ENCODE data around the gene ATM. TPM values are rescaled to one million over a fixed set of nuclear protein-coding genes. Genes with fewer than 3 reads are reported as not detected.

Gene ATM
- total and polyA plus RNA-seq, 2 donors (not counting 1 experiment from before 2014, with no cell fraction given) = 111 to 446 TPM

- ChIA-PET POLR2A (no interaction called here), CTCF (no interaction called here)
- no peak overlapping the region for H3K4me3 ChIP-seq (ENCODE audit: control extremely low read depth in 1 of 5, extremely low read depth in 1 of 5, insufficient read depth in 1 of 5, low read depth in 2 of 5, low read length in 4 of 5)
- no peak overlapping the region for H3K27ac ChIP-seq (ENCODE audit: low read length in 2 of 2)
- Mint-ChIP-seq H3K4me3 (no peak overlapping the region), H3K4me1 (no peaks in the 10 kb centered on the region), H3K27me3 (no peaks in the 10 kb centered on the region), H3K9me3 (ENCODE audit: insufficient read depth) (peaks cover 1% of the 10 kb centered on the region), H3K27ac (no peak overlapping the region)
- H3K27me3 ChIP-seq (replicated peaks in 1 of 4; ENCODE audit: control extremely low read depth in 1 of 4, control insufficient read depth in 3 of 4, insufficient read depth in 4 of 4, low read length in 3 of 4) = no peaks in the 10 kb centered on the region
- H3K4me2 ChIP-seq (replicated peaks; ENCODE audit: low read depth, low read length, poor library complexity, severe bottlenecking) = no peak overlapping the region
- no peaks in the 10 kb centered on the region for H3K79me2 ChIP-seq (ENCODE audit: control insufficient read depth, insufficient read depth, low read length)
- no peaks in the 10 kb centered on the region for H4K20me1 ChIP-seq (ENCODE audit: control insufficient read depth, insufficient read depth, low read length, poor library complexity, severe bottlenecking)
- no peaks in the 10 kb centered on the region for H3K9me3 ChIP-seq (ENCODE audit: control extremely low read depth in 1 of 3, control insufficient read depth in 2 of 3, insufficient read depth in 1 of 3, low read length in 2 of 3)
- H2AFZ ChIP-seq (ENCODE audit: insufficient read depth, low read depth, low read length, poor library complexity, severe bottlenecking) = no peak overlapping the region
- no peak for DNase-seq
- intact Hi-C loops (cut with micrococcal nuclease) = no loop called here
- WGBS (ENCODE audit: insufficient coverage) = 100% methylated on average over 1 of the region's 1 CpG
- ATAC-seq (ENCODE audit: low read depth) = no peak
- H3K36me3 ChIP-seq (replicated peaks in 1 of 2; ENCODE audit: control extremely low read depth in 1 of 2, control insufficient read depth in 1 of 2, extremely low read depth in 1 of 2, insufficient read depth in 2 of 2, low read length in 1 of 2) = peaks cover 13 to 38% of the 10 kb centered on the region in 2 experiments
- TF ChIP-seq EZH2 (IDR thresholded peaks at IDR 0.05; ENCODE audit: borderline replicate concordance, insufficient read depth, low read depth, low read length, poor library complexity, severe bottlenecking) (no peak), CTCF (IDR thresholded peaks at IDR 0.05) (no peak)
- no peak overlapping the region for H3K9ac ChIP-seq (ENCODE audit: low read length)
- H3K4me1 ChIP-seq (ENCODE audit: control insufficient read depth in 2 of 2, insufficient read depth in 2 of 2, low read length in 2 of 2) = no peaks in the 10 kb centered on the region
Measured at GRCh38 chr11:108368134-108368533, 145.3 kb downstream of the ATM start.

GRCh38 chr11:108369064-108369463 lies 146.2 kb downstream of the ATM start:
- no peak overlapping the region for H3K27ac Mint-ChIP-seq

More at GRCh38 chr11:108369064-108369463, 146.2 kb downstream of the ATM start:
- ATAC-seq (ENCODE audit: low read depth) (no peak), DNase-seq (no peak)
- H3K9me3 ChIP-seq (ENCODE audit: control extremely low read depth in 1 of 3, control insufficient read depth in 2 of 3, insufficient read depth in 1 of 3, low read length in 2 of 3) = peaks cover 0 to 7% (median 0%) of the 10 kb centered on the region in 3 donors
- no peaks in the 10 kb centered on the region for H3K27me3 ChIP-seq (replicated peaks in 1 of 4; ENCODE audit: control extremely low read depth in 1 of 4, control insufficient read depth in 3 of 4, insufficient read depth in 4 of 4, low read length in 3 of 4)
- no peak overlapping the region for H3K27ac ChIP-seq (ENCODE audit: low read length in 2 of 2)
- no peak overlapping the region for H3K9ac ChIP-seq (ENCODE audit: low read length)
- no peak overlapping the region for H2AFZ ChIP-seq (ENCODE audit: insufficient read depth, low read depth, low read length, poor library complexity, severe bottlenecking)
- intact Hi-C loops (cut with micrococcal nuclease) = no loop called here
- H3K4me3 ChIP-seq (ENCODE audit: control extremely low read depth in 1 of 5, extremely low read depth in 1 of 5, insufficient read depth in 1 of 5, low read depth in 2 of 5, low read length in 4 of 5) = no peak overlapping the region
- no peaks in the 10 kb centered on the region for H4K20me1 ChIP-seq (ENCODE audit: control insufficient read depth, insufficient read depth, low read length, poor library complexity, severe bottlenecking)
- H3K4me2 ChIP-seq (replicated peaks; ENCODE audit: low read depth, low read length, poor library complexity, severe bottlenecking) = no peak overlapping the region
- no peaks in the 10 kb centered on the region for H3K4me1 ChIP-seq (ENCODE audit: control insufficient read depth in 2 of 2, insufficient read depth in 2 of 2, low read length in 2 of 2)
- POLR2A ChIA-PET = no interaction called here
- H3K36me3 ChIP-seq (replicated peaks in 1 of 2; ENCODE audit: control extremely low read depth in 1 of 2, control insufficient read depth in 1 of 2, extremely low read depth in 1 of 2, insufficient read depth in 2 of 2, low read length in 1 of 2) = peaks cover 8 to 38% of the 10 kb centered on the region in 2 experiments
- Mint-ChIP-seq H3K27me3 (no peaks in the 10 kb centered on the region), H3K4me1 (no peaks in the 10 kb centered on the region), H3K4me3 (no peak overlapping the region), H3K9me3 (ENCODE audit: insufficient read depth) (peaks cover 4% of the 10 kb centered on the region)
- 50% methylated on average over 2 of the region's 5 CpGs for WGBS (ENCODE audit: insufficient coverage)
- no peaks in the 10 kb centered on the region for H3K79me2 ChIP-seq (ENCODE audit: control insufficient read depth, insufficient read depth, low read length)
- TF ChIP-seq CTCF (IDR thresholded peaks at IDR 0.05) (no peak), EZH2 (IDR thresholded peaks at IDR 0.05; ENCODE audit: borderline replicate concordance, insufficient read depth, low read depth, low read length, poor library complexity, severe bottlenecking) (no peak)
- CTCF ChIA-PET = no interaction called here
